ENCODE data around the gene DTX3L.

DTX3L gene

GRCh38 chr3:122606330-122606729 lies 42.2 kb downstream of the DTX3L start:
- DNase-seq (ENCODE audit: low read depth in 2 of 2): no peak

DNA sequence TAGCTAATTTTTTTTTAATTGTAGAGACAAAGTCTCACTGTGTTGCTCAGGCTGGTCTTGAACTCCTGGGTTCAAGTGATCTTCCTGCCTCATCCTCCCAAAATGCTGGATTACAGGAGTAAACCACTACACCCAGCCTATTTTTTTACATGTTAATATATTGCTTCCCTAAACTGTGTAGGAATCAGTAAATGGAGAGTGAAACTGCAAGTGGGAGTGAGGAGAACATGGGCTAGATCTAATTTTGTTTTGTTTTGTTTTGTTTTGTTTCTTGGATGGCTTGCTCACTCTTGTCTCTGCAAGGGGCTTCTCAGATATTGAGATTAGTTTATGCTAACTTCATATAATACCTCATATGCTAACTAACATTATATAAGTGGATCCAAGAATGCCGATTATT lies 44.8 kb downstream of the DTX3L start:
- no peak for DNase-seq (ENCODE audit: low read depth in 2 of 2)

DNA sequence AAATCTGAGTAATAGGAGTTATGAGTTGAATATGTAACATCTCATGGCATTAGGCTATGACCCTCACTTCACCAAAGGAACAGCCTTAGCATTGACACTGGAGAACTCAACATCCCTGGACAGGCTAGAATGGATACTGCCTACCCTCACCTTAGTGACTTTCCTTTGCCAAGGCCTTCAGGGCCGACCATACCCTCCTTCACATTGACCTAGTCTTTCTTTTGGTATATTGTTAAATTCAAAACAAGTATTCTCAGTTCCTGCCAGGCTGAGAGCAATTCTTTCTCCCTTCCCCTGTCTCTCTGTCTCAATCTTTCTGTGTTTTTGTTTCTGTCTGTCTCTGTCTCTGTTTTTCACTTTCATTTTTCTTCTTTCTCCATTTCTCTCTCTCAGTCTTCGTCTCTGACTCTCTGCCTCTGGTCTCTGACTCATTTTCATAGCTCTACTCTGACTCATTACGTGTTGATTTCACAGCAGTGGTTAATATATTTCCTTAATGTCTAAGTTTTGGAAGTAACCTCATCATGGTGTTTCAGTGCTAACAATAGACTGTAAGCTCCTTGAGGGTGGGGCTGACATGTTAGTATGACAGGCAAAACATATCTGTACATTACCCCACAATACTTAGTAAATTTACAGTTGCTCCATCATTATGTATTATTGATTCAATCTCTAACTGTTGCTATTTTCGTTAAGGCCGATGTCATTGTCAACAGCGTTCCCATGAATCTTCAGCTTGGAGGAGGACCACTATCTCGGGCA lies 45.8 kb downstream of the DTX3L start:
- DNase-seq (ENCODE audit: low read depth in 2 of 2): no peak

- no peak for DNase-seq (ENCODE audit: low read depth in 2 of 2)
Measured at GRCh38 chr3:122612696-122613095, 48.6 kb downstream of the DTX3L start.

GRCh38 chr3:122615303-122615702 lies 51.2 kb downstream of the DTX3L start:
- DNase-seq (ENCODE audit: low read depth in 2 of 2): no peak

GRCh38 chr3:122618614-122619013 lies 54.5 kb downstream of the DTX3L start:
- DNase-seq (ENCODE audit: low read depth in 2 of 2): no peak

GRCh38 chr3:122619040-122619439 lies 54.9 kb downstream of the DTX3L start:
- no peak for DNase-seq (ENCODE audit: low read depth in 2 of 2)

DNA sequence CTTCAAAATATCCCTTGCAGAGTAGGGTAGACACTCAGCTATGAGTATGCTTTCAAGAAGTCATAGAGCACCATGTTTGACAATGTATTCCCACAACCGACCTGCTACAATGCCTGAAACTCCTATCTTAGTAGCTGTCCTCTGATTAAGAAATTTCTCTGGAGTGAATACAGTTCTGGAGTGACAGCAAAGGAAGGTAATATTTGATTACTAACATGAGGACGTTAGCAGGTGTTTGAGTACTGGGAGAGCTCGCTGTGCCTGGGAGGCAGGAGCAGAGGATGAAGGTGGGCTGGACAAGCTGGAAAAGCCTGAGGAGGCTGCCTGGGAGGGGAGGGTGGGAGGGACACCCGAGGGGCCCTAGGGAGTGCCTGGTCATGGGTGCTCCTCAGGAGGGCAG lies 56.3 kb downstream of the DTX3L start:
- DNase-seq (ENCODE audit: low read depth in 2 of 2): no peak

GRCh38 chr3:122621112-122621511 lies 57.0 kb downstream of the DTX3L start:
- no peak for DNase-seq (ENCODE audit: low read depth in 2 of 2)

GRCh38 chr3:122623031-122623829 lies 59.1 kb downstream of the DTX3L start:
- no peak for DNase-seq (ENCODE audit: low read depth in 2 of 2)

Data from stimulated activated CD4-positive, alpha-beta T cell treated with anti-CD3 and anti-CD28 coated beads, Interleukin-15, amount 100 ng/mL, for 48 hours (primary cell).